ENCODE results near the gene HEMGN. TPM values are rescaled to one million over a fixed set of nuclear protein-coding genes. Genes with fewer than 3 reads are reported as not detected.

HEMGN gene
- total RNA-seq, 1 experiment from 2014 or later = 0.11 TPM

DNA sequence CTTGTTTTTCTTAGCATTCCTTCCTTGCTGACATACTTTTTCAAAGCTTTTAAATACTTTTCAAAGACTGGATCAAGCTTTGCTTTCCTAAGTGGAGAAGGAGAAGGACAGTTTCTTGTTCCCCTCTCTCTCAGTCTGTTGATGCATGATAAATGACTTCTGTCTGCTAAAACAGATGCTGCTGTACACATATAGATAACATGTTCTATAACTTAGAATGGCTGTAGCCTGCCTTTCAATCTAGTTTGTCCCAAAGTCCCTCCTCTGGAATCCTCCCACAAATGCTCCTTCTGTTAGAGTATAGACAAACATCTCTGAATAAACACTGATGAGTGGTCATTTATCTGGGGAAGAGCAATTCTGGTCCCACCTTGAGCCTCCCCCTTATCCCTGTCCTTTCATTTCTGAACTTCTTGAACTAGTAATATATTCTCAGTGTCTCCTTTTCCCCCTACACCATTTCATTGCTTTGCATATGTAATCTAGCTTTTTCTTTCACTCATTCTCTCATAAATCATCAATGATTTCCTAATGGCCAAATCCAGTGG lies 5.4 kb upstream of the HEMGN start:
- no peak overlapping the region for H3K4me3 Mint-ChIP-seq
- DNase-seq (ENCODE audit: low spot score) = no peak
- no peaks in the 10 kb centered on the region for H3K9me3 Mint-ChIP-seq
- no peak overlapping the region for H3K27ac Mint-ChIP-seq
- ATAC-seq = no peak
- TF ChIP-seq ESRRA (CRISPR knock-in tag; IDR thresholded peaks at IDR 0.05; ENCODE audit: borderline replicate concordance) (no peak), ETV6 (CRISPR knock-in tag; IDR thresholded peaks at IDR 0.05) (no peak), CREB1 (CRISPR knock-in tag; IDR thresholded peaks at IDR 0.05) (no peak), ZNF138 (CRISPR knock-in tag; conservative IDR thresholded peaks at IDR 0.05) (no peak), MXD4 (CRISPR knock-in tag; IDR thresholded peaks at IDR 0.05; ENCODE audit: borderline replicate concordance) (no peak), RORB (CRISPR knock-in tag; IDR thresholded peaks at IDR 0.05) (no peak), IRF2 (CRISPR knock-in tag; IDR thresholded peaks at IDR 0.05; ENCODE audit: borderline replicate concordance, low read depth) (no peak), JUN (CRISPR knock-in tag; IDR thresholded peaks at IDR 0.05) (no peak), PRRX2 (CRISPR knock-in tag; IDR thresholded peaks at IDR 0.05) (no peak), FOXK1 (CRISPR knock-in tag; IDR thresholded peaks at IDR 0.05) (no peak), ZNF423 (CRISPR knock-in tag; IDR thresholded peaks at IDR 0.05) (no peak), ATF6 (CRISPR knock-in tag; IDR thresholded peaks at IDR 0.05) (no peak), ZNF512 (CRISPR knock-in tag; IDR thresholded peaks at IDR 0.05; ENCODE audit: borderline replicate concordance) (no peak), NFE2L1 (CRISPR knock-in tag; IDR thresholded peaks at IDR 0.05) (no peak), ZBTB21 (CRISPR knock-in tag; IDR thresholded peaks at IDR 0.05; ENCODE audit: borderline replicate concordance) (no peak), NFATC4 (CRISPR knock-in tag; IDR thresholded peaks at IDR 0.05) (no peak), ZSCAN18 (CRISPR knock-in tag; IDR thresholded peaks at IDR 0.05) (no peak)
- TF ChIP-seq, protein P1, sequence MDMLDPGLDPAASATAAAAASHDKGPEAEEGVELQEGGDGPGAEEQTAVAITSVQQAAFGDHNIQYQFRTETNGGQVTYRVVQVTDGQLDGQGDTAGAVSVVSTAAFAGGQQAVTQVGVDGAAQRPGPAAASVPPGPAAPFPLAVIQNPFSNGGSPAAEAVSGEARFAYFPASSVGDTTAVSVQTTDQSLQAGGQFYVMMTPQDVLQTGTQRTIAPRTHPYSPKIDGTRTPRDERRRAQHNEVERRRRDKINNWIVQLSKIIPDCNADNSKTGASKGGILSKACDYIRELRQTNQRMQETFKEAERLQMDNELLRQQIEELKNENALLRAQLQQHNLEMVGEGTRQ (CRISPR knock-in tag; IDR thresholded peaks at IDR 0.05) = no peak
- TF ChIP-seq, protein P2, sequence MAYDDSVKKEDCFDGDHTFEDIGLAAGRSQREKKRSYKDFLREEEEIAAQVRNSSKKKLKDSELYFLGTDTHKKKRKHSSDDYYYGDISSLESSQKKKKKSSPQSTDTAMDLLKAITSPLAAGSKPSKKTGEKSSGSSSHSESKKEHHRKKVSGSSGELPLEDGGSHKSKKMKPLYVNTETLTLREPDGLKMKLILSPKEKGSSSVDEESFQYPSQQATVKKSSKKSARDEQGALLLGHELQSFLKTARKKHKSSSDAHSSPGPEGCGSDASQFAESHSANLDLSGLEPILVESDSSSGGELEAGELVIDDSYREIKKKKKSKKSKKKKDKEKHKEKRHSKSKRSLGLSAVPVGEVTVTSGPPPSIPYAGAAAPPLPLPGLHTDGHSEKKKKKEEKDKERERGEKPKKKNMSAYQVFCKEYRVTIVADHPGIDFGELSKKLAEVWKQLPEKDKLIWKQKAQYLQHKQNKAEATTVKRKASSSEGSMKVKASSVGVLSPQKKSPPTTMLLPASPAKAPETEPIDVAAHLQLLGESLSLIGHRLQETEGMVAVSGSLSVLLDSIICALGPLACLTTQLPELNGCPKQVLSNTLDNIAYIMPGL (CRISPR knock-in tag; IDR thresholded peaks at IDR 0.05) = no peak
- TF ChIP-seq, protein P3, sequence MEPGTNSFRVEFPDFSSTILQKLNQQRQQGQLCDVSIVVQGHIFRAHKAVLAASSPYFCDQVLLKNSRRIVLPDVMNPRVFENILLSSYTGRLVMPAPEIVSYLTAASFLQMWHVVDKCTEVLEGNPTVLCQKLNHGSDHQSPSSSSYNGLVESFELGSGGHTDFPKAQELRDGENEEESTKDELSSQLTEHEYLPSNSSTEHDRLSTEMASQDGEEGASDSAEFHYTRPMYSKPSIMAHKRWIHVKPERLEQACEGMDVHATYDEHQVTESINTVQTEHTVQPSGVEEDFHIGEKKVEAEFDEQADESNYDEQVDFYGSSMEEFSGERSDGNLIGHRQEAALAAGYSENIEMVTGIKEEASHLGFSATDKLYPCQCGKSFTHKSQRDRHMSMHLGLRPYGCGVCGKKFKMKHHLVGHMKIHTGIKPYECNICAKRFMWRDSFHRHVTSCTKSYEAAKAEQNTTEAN (CRISPR knock-in tag; IDR thresholded peaks at IDR 0.05) = no peak
- H3K4me1 Mint-ChIP-seq = no peaks in the 10 kb centered on the region
- no peaks in the 10 kb centered on the region for H3K36me3 Mint-ChIP-seq
- H3K27me3 Mint-ChIP-seq (ENCODE audit: low read depth) = peaks cover 62% of the 10 kb centered on the region
- CTCF ChIA-PET = no interaction called here
- POLR2A ChIA-PET = no interaction called here
